Neuronal stem cell (in vitro differentiated cells): ENCODE data around the gene GPRIN1.

ENCODE experiments used
- DNase-seq: peaks from one replicate; pipeline ENCODE4 v3.0.0-alpha.2; 2013; ENCODE audit warnings: low spot score
- H2AFZ ChIP-seq: one replicate; pipeline ENCODE4 v1.6.1; 2013; ENCODE audit warnings: mild to moderate bottlenecking, low read length, inconsistent platforms
- H2AK5ac ChIP-seq: 2 replicates; pipeline ENCODE4 v1.6.1; 2013; ENCODE audit warnings: low read depth, mild to moderate bottlenecking, inconsistent platforms, low read length, moderate library complexity, mixed read lengths
- H2BK120ac ChIP-seq: 2 replicates; pipeline ENCODE4 v1.6.1; 2013; ENCODE audit warnings: low read depth, mild to moderate bottlenecking, inconsistent platforms, low read length, moderate library complexity, mixed read lengths
- H2BK12ac ChIP-seq: one replicate; pipeline ENCODE4 v1.6.1; 2013; ENCODE audit warnings: low read length, inconsistent platforms
- H2BK15ac ChIP-seq: 2 replicates; pipeline ENCODE4 v1.6.1; 2013; ENCODE audit warnings: mild to moderate bottlenecking, low read length, inconsistent platforms, mixed read lengths
- H2BK5ac ChIP-seq: one replicate; pipeline ENCODE4 v1.6.1; 2013; ENCODE audit warnings: inconsistent platforms, mild to moderate bottlenecking, low read length, moderate library complexity
- H3K14ac ChIP-seq: one replicate; pipeline ENCODE4 v1.6.1; 2013; ENCODE audit warnings: low read length, inconsistent platforms
- H3K18ac ChIP-seq: 2 replicates; pipeline ENCODE4 v1.6.1; 2013; ENCODE audit warnings: low read length, inconsistent platforms
- H3K23ac ChIP-seq: 2 replicates; pipeline ENCODE4 v1.6.1; 2013; ENCODE audit warnings: low read depth, mild to moderate bottlenecking, mixed read lengths, low read length, inconsistent platforms; ENCODE audit not compliant: poor library complexity
- H3K27ac ChIP-seq: replicated peaks from 3 replicates; pipeline ENCODE4 v1.5.1; 2013; ENCODE audit warnings: low read length, inconsistent platforms
- H3K27me3 ChIP-seq, 3 experiments: 2 replicates each; pipeline ENCODE4 v1.6.1; 2013; ENCODE audit warnings: low read length in 3 of 3, mild to moderate bottlenecking in 2 of 3, inconsistent platforms in 1 of 3, low read depth in 1 of 3, mixed read lengths in 1 of 3, moderate library complexity in 1 of 3; ENCODE audit not compliant: control insufficient read depth in 3 of 3, insufficient read depth in 3 of 3
- H3K36me3 ChIP-seq, 2 donors: replicated peaks in 1 of 2; 2 replicates each; pipeline ENCODE4 v1.6.1; 2013; ENCODE audit warnings: low read length in 2 of 2; ENCODE audit not compliant: control insufficient read depth in 2 of 2, insufficient read depth in 2 of 2
- H3K4ac ChIP-seq: 2 replicates; pipeline ENCODE4 v1.6.1; 2013; ENCODE audit warnings: inconsistent platforms, mild to moderate bottlenecking, low read length, moderate library complexity
- H3K4me1 ChIP-seq, 2 donors: 1 replicate in 1 of 2; 2 replicates in 1 of 2; pipeline ENCODE4 v1.6.1; 2013; ENCODE audit warnings: low read length in 2 of 2, low read depth in 1 of 2; ENCODE audit not compliant: control insufficient read depth in 2 of 2, insufficient read depth in 1 of 2
- H3K4me2 ChIP-seq: one replicate; pipeline ENCODE4 v1.6.1; 2013; ENCODE audit warnings: mild to moderate bottlenecking, low read length, inconsistent platforms; ENCODE audit not compliant: insufficient read depth, poor library complexity, severe bottlenecking
- H3K4me3 ChIP-seq, 2 donors: 2 replicates each; pipeline ENCODE4 v1.5.1; 2013; ENCODE audit warnings: low read length in 2 of 2, mild to moderate bottlenecking in 2 of 2, inconsistent platforms in 1 of 2, moderate library complexity in 1 of 2
- H3K79me1 ChIP-seq: one replicate; pipeline ENCODE4 v1.6.1; 2013; ENCODE audit warnings: low read depth, mild to moderate bottlenecking, inconsistent platforms, low read length, moderate library complexity
- H3K9ac ChIP-seq: one replicate; pipeline ENCODE4 v1.6.1; 2013; ENCODE audit warnings: mild to moderate bottlenecking, low read depth, low read length, inconsistent platforms; ENCODE audit not compliant: poor library complexity
- H3K9me3 ChIP-seq, 2 donors: replicated peaks in 1 of 2; 2 replicates each; pipeline versions ENCODE3 to v1.6.1; 2013; ENCODE audit warnings: low read length in 2 of 2, mild to moderate bottlenecking in 2 of 2, inconsistent platforms in 1 of 2, low read depth in 1 of 2, mixed read lengths in 1 of 2, moderate library complexity in 1 of 2; ENCODE audit not compliant: control insufficient read depth in 2 of 2, insufficient read depth in 1 of 2
- H4K8ac ChIP-seq: one replicate; pipeline ENCODE4 v1.6.1; 2013; ENCODE audit warnings: low read depth, mild to moderate bottlenecking, inconsistent platforms, low read length, moderate library complexity
- H4K91ac ChIP-seq: one replicate; pipeline ENCODE4 v1.6.1; 2013; ENCODE audit warnings: low read length, low read depth, mild to moderate bottlenecking, inconsistent platforms; ENCODE audit not compliant: poor library complexity
- WGBS, 2 donors: extraction: QIAGEN DNeasy Blood & Tissue Kit; methylation state at CpG; one replicate each; pipeline ENCODE4 v1.1.7; 2013; ENCODE audit warnings: missing lambda C conversion rate in 2 of 2, mixed read lengths in 1 of 2; ENCODE audit not compliant: insufficient read length in 2 of 2, insufficient replicate concordance in 1 of 2; ENCODE audit errors: extremely low coverage in 2 of 2; 5-methylcytosine and 5-hydroxymethylcytosine counted together

The GPRIN1 gene

GRCh38 chr5:176575066-176575465 lies 34.9 kb downstream of the GPRIN1 start:
- Histone ChIP-seq H3K23ac (no peak overlapping the region), H4K8ac (no peak overlapping the region), H2BK15ac (no peak overlapping the region), H2BK5ac (peak overlapping the region; percentile 8), H3K14ac (peak overlapping the region; percentile 9), H2BK12ac (peak overlapping the region; percentile 73), H3K9ac (peak overlapping the region; percentile 39), H3K4me2 (no peak overlapping the region), H2AFZ (no peak overlapping the region), H3K18ac (no peak overlapping the region), H3K4ac (no peak overlapping the region), H3K27ac (no peak overlapping the region), H3K9me3 (no peaks in the 10 kb centered on the region), H2BK120ac (peak overlapping the region; percentile 38), H3K27me3 (peaks cover 0 to 7% (median 6%) of the 10 kb centered on the region in 3 experiments), H3K36me3 (no peaks in the 10 kb centered on the region), H4K91ac (no peak overlapping the region), H3K4me1 (peaks cover 4 to 7% of the 10 kb centered on the region in 2 donors), H2AK5ac (peak overlapping the region; percentile 97), H3K4me3 (peak overlapping the region in 1 of 2 donors; percentile 5), H3K79me1 (no peaks in the 10 kb centered on the region)
- DNase-seq: no peak
- no CpG with 5 or more reads among the region's 14 CpGs for WGBS, 2 donors

GRCh38 chr5:176574297-176574591 lies 35.7 kb downstream of the GPRIN1 start:
- Histone ChIP-seq H3K9ac (no peak overlapping the region), H3K36me3 (no peaks in the 10 kb centered on the region)
- WGBS, 2 donors: no CpG with 5 or more reads among the region's 10 CpGs

GRCh38 chr5:176573564-176574296 lies 36.2 kb downstream of the GPRIN1 start:
- H3K4me1 ChIP-seq: peaks cover 4 to 7% of the 10 kb centered on the region in 2 donors
- peak overlapping the region; percentile 53 for H3K9ac ChIP-seq
- peak overlapping the region; percentile 80 for H3K23ac ChIP-seq
- peak overlapping the region; percentile 96 for H2BK15ac ChIP-seq
- H3K27ac ChIP-seq: no peak overlapping the region
- DNase-seq: peak; percentile 57
- H2AFZ ChIP-seq: peak overlapping the region; percentile 74
- H2BK5ac ChIP-seq: peak overlapping the region; percentile 48
- H2BK12ac ChIP-seq: no peak overlapping the region
- no peaks in the 10 kb centered on the region for H3K79me1 ChIP-seq
- H4K8ac ChIP-seq: no peak overlapping the region
- no peak overlapping the region for H3K14ac ChIP-seq
- no peak overlapping the region for H4K91ac ChIP-seq
- no peak overlapping the region for H3K4ac ChIP-seq
- H2BK120ac ChIP-seq: no peak overlapping the region
- H3K36me3 ChIP-seq: no peaks in the 10 kb centered on the region
- H3K4me3 ChIP-seq: no peak overlapping the region
- H3K9me3 ChIP-seq: no peaks in the 10 kb centered on the region
- peak overlapping the region; percentile 65 for H3K18ac ChIP-seq
- H3K4me2 ChIP-seq: no peak overlapping the region
- peaks cover 0 to 6% (median 2%) of the 10 kb centered on the region in 3 experiments for H3K27me3 ChIP-seq
- peak overlapping the region; percentile 98 for H2AK5ac ChIP-seq
- WGBS, 2 donors: no CpG with 5 or more reads among the region's 18 CpGs

More at GRCh38 chr5:176574297-176574591, 35.7 kb downstream of the GPRIN1 start:
- Histone ChIP-seq H4K91ac (no peak overlapping the region), H2AFZ (peak overlapping the region; percentile 74), H3K18ac (no peak overlapping the region), H3K4me3 (no peak overlapping the region), H2BK12ac (no peak overlapping the region), H3K14ac (no peak overlapping the region), H3K27ac (no peak overlapping the region), H3K4ac (no peak overlapping the region), H4K8ac (no peak overlapping the region), H2BK120ac (no peak overlapping the region), H3K4me1 (peaks cover 4 to 7% of the 10 kb centered on the region in 2 donors), H3K27me3 (peaks cover 0 to 6% (median 2%) of the 10 kb centered on the region in 3 experiments), H3K79me1 (no peaks in the 10 kb centered on the region), H3K9me3 (no peaks in the 10 kb centered on the region), H2BK15ac (no peak overlapping the region), H3K23ac (peak overlapping the region; percentile 80), H3K4me2 (no peak overlapping the region), H2AK5ac (no peak overlapping the region), H2BK5ac (peak overlapping the region; percentile 48)
- DNase-seq: no peak

GRCh38 chr5:176570044-176570443 lies 39.9 kb downstream of the GPRIN1 start:
- no CpG with 5 or more reads among the region's 6 CpGs for WGBS, 2 donors

More at GRCh38 chr5:176570044-176570443, 39.9 kb downstream of the GPRIN1 start:
- no peak for DNase-seq
- H3K79me1 ChIP-seq: no peaks in the 10 kb centered on the region
- no peak overlapping the region for H3K14ac ChIP-seq
- H3K4ac ChIP-seq: no peak overlapping the region
- H3K27ac ChIP-seq: no peak overlapping the region
- no peak overlapping the region for H2BK12ac ChIP-seq
- no peak overlapping the region for H2AFZ ChIP-seq
- no peak overlapping the region for H3K4me2 ChIP-seq
- no peak overlapping the region for H4K91ac ChIP-seq
- no peak overlapping the region for H3K23ac ChIP-seq
- H3K27me3 ChIP-seq: peaks cover 0 to 2% (median 0%) of the 10 kb centered on the region in 3 experiments
- H3K36me3 ChIP-seq: no peaks in the 10 kb centered on the region
- H3K18ac ChIP-seq: no peak overlapping the region
- H2BK120ac ChIP-seq: no peak overlapping the region
- H3K9ac ChIP-seq: no peak overlapping the region
- H3K4me3 ChIP-seq: no peak overlapping the region
- H3K9me3 ChIP-seq: no peaks in the 10 kb centered on the region
- H2AK5ac ChIP-seq: no peak overlapping the region
- no peaks in the 10 kb centered on the region for H3K4me1 ChIP-seq
- H2BK15ac ChIP-seq: no peak overlapping the region
- no peak overlapping the region for H4K8ac ChIP-seq
- H2BK5ac ChIP-seq: no peak overlapping the region
